HepG2 (cell line): ENCODE measurements around the gene PRR35. TPM values are rescaled to one million over a fixed set of nuclear protein-coding genes. Genes with fewer than 3 reads are reported as not detected.

Source experiments
- E2F5 ChIP-seq: sonication (generic); formaldehyde crosslinking; conservative IDR thresholded peaks from 2 replicates; pipeline ENCODE4 v1.4.0; 2020; ENCODE audit warnings: missing genetic modification reagents
- KDM3A ChIP-seq: IDR thresholded peaks from 2 replicates; pipeline ENCODE4 v1.6.1; 2018; ENCODE audit warnings: low read depth, missing compliant biosample characterization
- MAFG ChIP-seq: sonication (generic); formaldehyde crosslinking; IDR thresholded peaks from 2 replicates; pipeline ENCODE4 v1.5.1; 2020; ENCODE audit warnings: mild to moderate bottlenecking, missing genetic modification reagents
- MLX ChIP-seq: IDR thresholded peaks from 2 replicates; pipeline ENCODE4 v1.6.1; 2016
- MXD4 ChIP-seq: IDR thresholded peaks from 2 replicates; pipeline ENCODE4 v1.6.1; 2016; ENCODE audit warnings: mild to moderate bottlenecking, missing biosample characterization, missing genetic modification reagents
- NR2F2 ChIP-seq: IDR thresholded peaks from 2 replicates; pipeline ENCODE4 v1.6.1; 2012; ENCODE audit warnings: low read depth, inconsistent platforms, borderline replicate concordance
- PBX2 ChIP-seq: IDR thresholded peaks from 2 replicates; pipeline ENCODE4 v1.6.1; 2016; ENCODE audit warnings: control low read depth
- PCBP1 ChIP-seq: fragments of 200-400 bp; formaldehyde crosslinking; IDR thresholded peaks from 2 replicates; pipeline ENCODE4 v1.6.1; 2017; ENCODE audit warnings: mild to moderate bottlenecking, low read depth, low read length, borderline replicate concordance
- POLR2AphosphoS2 ChIP-seq: IDR thresholded peaks from 2 replicates; pipeline ENCODE4 v1.6.1; 2011; ENCODE audit warnings: low read depth, low read length, improper control_type of control experiment
- POLR2G ChIP-seq: fragments of 200-400 bp; formaldehyde crosslinking; IDR thresholded peaks from 2 replicates; pipeline ENCODE4 v1.6.1; 2018; ENCODE audit warnings: mild to moderate bottlenecking, low read depth, low read length, moderate library complexity
- SMYD3 ChIP-seq: sonication (generic); formaldehyde crosslinking; IDR thresholded peaks from 2 replicates; pipeline ENCODE4 v1.8.1; 2023; ENCODE audit warnings: mild to moderate bottlenecking, missing genetic modification reagents
- SSRP1 ChIP-seq: IDR thresholded peaks from 2 replicates; pipeline ENCODE4 v1.6.1; 2016; ENCODE audit warnings: control low read depth
- TP53 ChIP-seq: sonication (generic); formaldehyde crosslinking; conservative IDR thresholded peaks from 2 replicates; pipeline ENCODE4 v1.4.0; 2020; ENCODE audit warnings: missing genetic modification reagents
- ZNF296 ChIP-seq: sonication (generic); formaldehyde crosslinking; conservative IDR thresholded peaks from 2 replicates; pipeline ENCODE4 v1.5.0; 2020; ENCODE audit warnings: mild to moderate bottlenecking, missing genetic modification reagents
- ZNF513 ChIP-seq: sonication (generic); formaldehyde crosslinking; conservative IDR thresholded peaks from 2 replicates; pipeline ENCODE4 v1.5.0; 2020; ENCODE audit warnings: missing genetic modification reagents
- ZNF83 ChIP-seq: sonication (generic); formaldehyde crosslinking; IDR thresholded peaks from 2 replicates; pipeline ENCODE4 v1.4.0; 2020; ENCODE audit warnings: missing genetic modification reagents, mild to moderate bottlenecking, borderline replicate concordance
- polyA plus RNA-seq, 8 experiments: library from polyadenylated mRNA; depleted of rRNA in 3 of 8; stranded (reverse) in 7 of 8; unstranded in 1 of 8; fragments of >200 nt; fragmentation: Illumina TruSeq in 4 of 8; extraction: Trizol in 4 of 8; gene quantifications; 2 replicates each; pipeline versions ENCODE4 v1.2.1 to v1.2.3, GENCODE V29; 2011 to 2016; ENCODE audit warnings: low read depth in 4 of 8, missing spikeins in 1 of 8, mixed read lengths in 1 of 8; ENCODE audit not compliant: insufficient read depth in 1 of 8
- total RNA-seq, 5 experiments: library from RNA; depleted of rRNA; stranded (reverse); fragments of >200 nt; fragmentation: Illumina TruSeq; extraction: Trizol; gene quantifications; 2 replicates each; pipeline ENCODE4 v1.2.3, GENCODE V29; 2016; ENCODE audit warnings: low read depth in 1 of 5
- TF ChIP-seq, protein P1 (sequence below): sonication (generic); formaldehyde crosslinking; IDR thresholded peaks from 2 replicates; pipeline ENCODE4 v1.5.0; 2020; ENCODE audit warnings: missing genetic modification reagents
- TF ChIP-seq, protein P2 (sequence below): sonication (generic); formaldehyde crosslinking; IDR thresholded peaks from 2 replicates; pipeline ENCODE4 v1.4.0; 2020; ENCODE audit warnings: missing genetic modification reagents
- TF ChIP-seq, protein P3 (sequence below): sonication (generic); formaldehyde crosslinking; IDR thresholded peaks from 2 replicates; pipeline ENCODE4 v1.4.0; 2020; ENCODE audit warnings: missing genetic modification reagents, mild to moderate bottlenecking, borderline replicate concordance

Gene PRR35
- total and polyA plus RNA-seq, 2 of the 13 experiments (the other 11 are each of a cell fraction or from before 2014, with no cell fraction given), result 0.07 to 0.16 TPM

DNA sequence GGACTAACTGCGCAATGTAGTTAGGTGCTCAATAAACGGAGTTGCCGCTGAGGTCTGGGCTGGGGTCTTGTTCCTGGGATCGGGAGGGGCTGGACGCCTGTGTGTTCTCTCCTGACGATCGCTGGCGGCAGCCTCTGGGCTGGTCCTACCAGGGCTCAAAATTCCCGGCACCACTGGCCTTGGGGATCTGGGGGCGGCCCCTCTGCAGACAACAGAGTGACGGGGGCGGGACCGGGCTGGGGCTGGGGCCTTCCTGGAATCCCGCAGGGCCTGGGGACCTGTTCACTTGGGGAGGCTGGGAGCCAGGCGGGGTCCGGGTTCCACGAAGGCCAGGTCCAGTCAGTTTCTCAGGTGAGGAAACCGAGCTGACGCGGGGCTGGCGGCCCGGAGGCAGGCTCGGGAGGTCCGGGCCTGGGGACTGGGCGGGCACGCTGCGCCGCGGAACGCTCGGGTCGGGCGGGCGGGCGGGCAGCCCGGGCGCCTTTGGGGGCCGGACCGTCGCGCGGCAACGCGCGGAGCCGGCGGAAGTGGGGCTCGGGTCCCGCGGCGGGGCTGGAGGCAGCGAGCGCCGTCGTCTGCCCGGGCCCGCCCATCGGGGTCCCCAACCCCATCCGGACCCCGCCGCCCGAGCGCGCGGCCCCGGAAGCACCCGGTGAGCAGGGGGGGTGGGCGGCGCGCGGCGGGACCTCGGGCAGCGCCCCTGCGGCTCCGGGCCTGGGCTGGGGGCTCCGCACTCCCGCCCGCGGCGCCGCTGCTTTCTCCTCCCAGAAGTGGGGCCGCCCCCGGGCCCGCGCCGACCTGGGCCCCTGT lies 9.5 kb downstream of the PRR35 start, which contains the start of gene PIGQ (continued):
- TF ChIP-seq, protein P1, sequence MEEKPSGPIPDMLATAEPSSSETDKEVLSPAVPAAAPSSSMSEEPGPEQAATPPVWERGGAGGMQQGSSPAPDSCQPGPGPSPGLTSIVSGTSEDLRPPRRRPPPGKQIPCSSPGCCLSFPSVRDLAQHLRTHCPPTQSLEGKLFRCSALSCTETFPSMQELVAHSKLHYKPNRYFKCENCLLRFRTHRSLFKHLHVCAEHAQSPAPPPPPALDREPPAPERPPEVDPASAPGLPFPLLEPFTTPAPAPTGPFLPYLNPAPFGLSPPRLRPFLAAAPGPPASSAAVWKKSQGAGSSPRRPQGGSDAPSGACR (CRISPR knock-in tag), result no peak
- TF ChIP-seq KDM3A (no peak; the same call in 1 of the 2 replicates), MXD4 (CRISPR knock-in tag) (no peak), ZNF296 (no peak), ZNF83 (CRISPR knock-in tag) (no peak), MLX (CRISPR knock-in tag) (no peak), E2F5 (CRISPR knock-in tag) (peak; percentile 62; the same call in 1 of the 2 replicates), PCBP1 (no peak), NR2F2 (no peak), SMYD3 (CRISPR knock-in tag) (no peak), PBX2 (CRISPR knock-in tag) (no peak), SSRP1 (CRISPR knock-in tag) (no peak), ZNF513 (no peak), TP53 (no peak), POLR2AphosphoS2 (no peak), MAFG (CRISPR knock-in tag) (no peak), POLR2G (peak; percentile 45; the same call in 1 of the 2 replicates)
- TF ChIP-seq, protein P2, sequence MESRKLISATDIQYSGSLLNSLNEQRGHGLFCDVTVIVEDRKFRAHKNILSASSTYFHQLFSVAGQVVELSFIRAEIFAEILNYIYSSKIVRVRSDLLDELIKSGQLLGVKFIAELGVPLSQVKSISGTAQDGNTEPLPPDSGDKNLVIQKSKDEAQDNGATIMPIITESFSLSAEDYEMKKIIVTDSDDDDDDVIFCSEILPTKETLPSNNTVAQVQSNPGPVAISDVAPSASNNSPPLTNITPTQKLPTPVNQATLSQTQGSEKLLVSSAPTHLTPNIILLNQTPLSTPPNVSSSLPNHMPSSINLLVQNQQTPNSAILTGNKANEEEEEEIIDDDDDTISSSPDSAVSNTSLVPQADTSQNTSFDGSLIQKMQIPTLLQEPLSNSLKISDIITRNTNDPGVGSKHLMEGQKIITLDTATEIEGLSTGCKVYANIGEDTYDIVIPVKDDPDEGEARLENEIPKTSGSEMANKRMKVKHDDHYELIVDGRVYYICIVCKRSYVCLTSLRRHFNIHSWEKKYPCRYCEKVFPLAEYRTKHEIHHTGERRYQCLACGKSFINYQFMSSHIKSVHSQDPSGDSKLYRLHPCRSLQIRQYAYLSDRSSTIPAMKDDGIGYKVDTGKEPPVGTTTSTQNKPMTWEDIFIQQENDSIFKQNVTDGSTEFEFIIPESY (CRISPR knock-in tag), result no peak
- TF ChIP-seq, protein P3, sequence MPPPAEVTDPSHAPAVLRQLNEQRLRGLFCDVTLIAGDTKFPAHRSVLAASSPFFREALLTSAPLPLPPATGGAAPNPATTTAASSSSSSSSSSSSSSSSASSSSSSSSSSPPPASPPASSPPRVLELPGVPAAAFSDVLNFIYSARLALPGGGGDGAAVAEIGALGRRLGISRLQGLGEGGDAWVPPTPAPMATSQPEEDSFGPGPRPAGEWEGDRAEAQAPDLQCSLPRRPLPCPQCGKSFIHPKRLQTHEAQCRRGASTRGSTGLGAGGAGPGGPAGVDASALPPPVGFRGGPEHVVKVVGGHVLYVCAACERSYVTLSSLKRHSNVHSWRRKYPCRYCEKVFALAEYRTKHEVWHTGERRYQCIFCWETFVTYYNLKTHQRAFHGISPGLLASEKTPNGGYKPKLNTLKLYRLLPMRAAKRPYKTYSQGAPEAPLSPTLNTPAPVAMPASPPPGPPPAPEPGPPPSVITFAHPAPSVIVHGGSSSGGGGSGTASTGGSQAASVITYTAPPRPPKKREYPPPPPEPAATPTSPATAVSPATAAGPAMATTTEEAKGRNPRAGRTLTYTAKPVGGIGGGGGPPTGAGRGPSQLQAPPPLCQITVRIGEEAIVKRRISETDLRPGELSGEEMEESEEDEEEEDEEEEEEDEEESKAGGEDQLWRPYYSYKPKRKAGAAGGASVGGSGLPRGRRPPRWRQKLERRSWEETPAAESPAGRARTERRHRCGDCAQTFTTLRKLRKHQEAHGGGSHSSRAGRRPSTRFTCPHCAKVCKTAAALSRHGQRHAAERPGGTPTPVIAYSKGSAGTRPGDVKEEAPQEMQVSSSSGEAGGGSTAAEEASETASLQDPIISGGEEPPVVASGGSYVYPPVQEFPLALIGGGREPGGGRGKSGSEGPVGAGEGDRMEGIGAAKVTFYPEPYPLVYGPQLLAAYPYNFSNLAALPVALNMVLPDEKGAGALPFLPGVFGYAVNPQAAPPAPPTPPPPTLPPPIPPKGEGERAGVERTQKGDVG (CRISPR knock-in tag), result no peak
